ENCODE data around the gene OVCA2. TPM values are rescaled to one million over a fixed set of nuclear protein-coding genes. Genes with fewer than 3 reads are reported as not detected.

The OVCA2 gene
- total RNA-seq, 1 experiment from 2014 or later, result 27.3 TPM

DNA sequence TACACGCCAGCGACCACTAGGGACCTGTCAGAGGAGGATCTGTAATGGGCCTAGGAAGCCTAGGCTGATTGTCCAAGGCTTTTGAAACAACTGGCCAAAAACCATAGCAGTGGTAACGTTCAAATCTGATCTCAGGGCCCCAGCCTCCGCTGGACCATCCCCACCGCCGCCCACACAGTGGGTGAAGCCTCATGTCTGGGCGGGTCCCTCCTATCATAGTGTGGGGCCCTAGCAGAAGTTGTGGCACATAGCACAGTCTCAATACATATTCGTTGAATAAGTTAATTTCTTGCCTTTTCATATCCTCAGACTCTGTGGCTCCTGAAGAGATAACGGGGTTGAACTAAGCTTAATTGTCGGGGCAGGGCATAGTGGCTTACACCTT lies 11.1 kb upstream of the OVCA2 start (continued):
- TF ChIP-seq REST (IDR thresholded peaks at IDR 0.05; ENCODE audit: low read depth), result no peak
- TF ChIP-seq JUND (IDR thresholded peaks at IDR 0.05), result no peak

- Histone ChIP-seq H3K9ac (ENCODE audit: low read length) (no peak overlapping the region), H3K27ac (ENCODE audit: low read depth, low read length) (no peak overlapping the region), H2AFZ (ENCODE audit: low read depth, low read length, poor library complexity, severe bottlenecking) (no peak overlapping the region), H3K9me3 (ENCODE audit: control insufficient read depth in 1 of 2, insufficient read depth in 1 of 2, low read depth in 1 of 2, low read length in 2 of 2) (no peaks in the 10 kb centered on the region), H3K4me3 (replicated peaks in 1 of 2; ENCODE audit: low read depth in 1 of 2, low read length in 2 of 2) (no peak overlapping the region), H3K9me2 (ENCODE audit: insufficient read depth) (no peaks in the 10 kb centered on the region), H3K4me2 (ENCODE audit: low read length) (no peak overlapping the region), H4K20me1 (ENCODE audit: insufficient read depth) (no peaks in the 10 kb centered on the region), H3K79me2 (ENCODE audit: insufficient read depth, low read length) (peaks cover 9% of the 10 kb centered on the region; the same call in 1 of the 2 replicates), H3K4me1 (ENCODE audit: control insufficient read depth in 1 of 2, insufficient read depth in 2 of 2, low read length in 2 of 2) (peaks cover 11 to 12% of the 10 kb centered on the region in 2 experiments; a peak in 3 of 4 replicates), H3K36me3 (ENCODE audit: control insufficient read depth in 1 of 2, insufficient read depth in 2 of 2, low read length in 2 of 2) (no peaks in the 10 kb centered on the region; a peak in 1 of 4 replicates), H3K27me3 (ENCODE audit: insufficient read depth, low read length) (no peaks in the 10 kb centered on the region)
- no TSS peak for BruUV-seq (replicated peaks)
- no peak for DNase-seq (ENCODE audit: low read depth, low spot score)
- TF ChIP-seq SIN3A (IDR thresholded peaks at IDR 0.05; ENCODE audit: low read depth), result no peak
- TF ChIP-seq SRF (IDR thresholded peaks at IDR 0.05; ENCODE audit: low read depth), result no peak
- TF ChIP-seq, protein P1, sequence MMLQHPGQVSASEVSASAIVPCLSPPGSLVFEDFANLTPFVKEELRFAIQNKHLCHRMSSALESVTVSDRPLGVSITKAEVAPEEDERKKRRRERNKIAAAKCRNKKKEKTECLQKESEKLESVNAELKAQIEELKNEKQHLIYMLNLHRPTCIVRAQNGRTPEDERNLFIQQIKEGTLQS (IDR thresholded peaks at IDR 0.05), result no peak
- no peak for TF ChIP-seq POLR2AphosphoS5 (IDR thresholded peaks at IDR 0.05; ENCODE audit: low read depth, low read length)
- TF ChIP-seq ELF1 (IDR thresholded peaks at IDR 0.05; ENCODE audit: borderline replicate concordance, low read depth), result no peak
- intact Hi-C loops (cut with micrococcal nuclease), result no loop called here
- ChIA-PET CTCF (interaction anchor here (0.7 to 2.2 kb wide), 2 partner anchors 124 to 459 kb away, joined by 3 to 10 read pairs; no protein-coding TSS in a partner anchor), POLR2A (no interaction called here), RAD21 (ENCODE audit: low non-redundant PET in 1 of 2, low total read pairs in 2 of 2, uncharacterized antibody in 2 of 2, unreplicated experiment in 2 of 2) (no interaction called here)
- no peak for ATAC-seq
Measured at GRCh38 chr17:2033153-2033552, 8.7 kb upstream of the OVCA2 start.

All from HCT116 (cell line).